HG02642 (cell line): ENCODE measurements around the gene FAM163B.
"Not testable (repeated sequence)": the region's sequence is repeated elsewhere in the genome, so short reads cannot be mapped to it uniquely, and the experiment has no call there.

Experiments
- ATAC-seq: cut with Tn5 transposase; IDR thresholded peaks from one replicate; pipeline ENCODE4 v1.9.1; 2021; ENCODE audit warnings: mild to moderate bottlenecking; ENCODE audit not compliant: unreplicated experiment, poor library complexity

The FAM163B gene

GRCh38 chr9:133573791-133574515 is 35.2 kb downstream of the FAM163B start:
- no peak for ATAC-seq

DNA sequence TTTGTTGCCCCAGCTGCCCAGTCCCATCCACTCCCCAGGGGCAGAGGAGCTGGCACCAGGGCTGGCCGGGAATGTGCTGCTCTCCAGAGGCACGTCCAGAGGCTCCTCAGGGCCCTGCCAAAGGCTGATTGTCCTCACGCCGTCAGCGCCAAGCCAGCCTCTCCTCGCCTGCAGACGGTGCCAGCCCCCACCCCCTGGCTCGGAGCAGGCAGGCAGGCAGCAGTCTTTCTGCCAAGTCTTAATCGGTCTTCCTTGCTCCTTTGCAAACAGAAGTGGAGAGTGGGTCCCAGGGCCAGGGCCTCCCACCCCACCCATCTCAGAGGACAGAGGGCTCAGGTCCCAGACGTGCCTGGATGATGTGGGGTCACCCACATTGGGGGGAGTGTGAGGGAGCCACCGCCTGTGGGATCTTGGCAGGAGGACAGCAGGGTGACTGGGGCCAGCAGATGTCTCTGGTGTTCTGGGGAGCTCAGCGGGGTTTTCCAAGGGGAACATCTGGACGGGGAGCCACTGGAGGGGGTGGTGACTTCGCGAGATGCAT is 36.3 kb downstream of the FAM163B start:
- ATAC-seq = no peak

DNA sequence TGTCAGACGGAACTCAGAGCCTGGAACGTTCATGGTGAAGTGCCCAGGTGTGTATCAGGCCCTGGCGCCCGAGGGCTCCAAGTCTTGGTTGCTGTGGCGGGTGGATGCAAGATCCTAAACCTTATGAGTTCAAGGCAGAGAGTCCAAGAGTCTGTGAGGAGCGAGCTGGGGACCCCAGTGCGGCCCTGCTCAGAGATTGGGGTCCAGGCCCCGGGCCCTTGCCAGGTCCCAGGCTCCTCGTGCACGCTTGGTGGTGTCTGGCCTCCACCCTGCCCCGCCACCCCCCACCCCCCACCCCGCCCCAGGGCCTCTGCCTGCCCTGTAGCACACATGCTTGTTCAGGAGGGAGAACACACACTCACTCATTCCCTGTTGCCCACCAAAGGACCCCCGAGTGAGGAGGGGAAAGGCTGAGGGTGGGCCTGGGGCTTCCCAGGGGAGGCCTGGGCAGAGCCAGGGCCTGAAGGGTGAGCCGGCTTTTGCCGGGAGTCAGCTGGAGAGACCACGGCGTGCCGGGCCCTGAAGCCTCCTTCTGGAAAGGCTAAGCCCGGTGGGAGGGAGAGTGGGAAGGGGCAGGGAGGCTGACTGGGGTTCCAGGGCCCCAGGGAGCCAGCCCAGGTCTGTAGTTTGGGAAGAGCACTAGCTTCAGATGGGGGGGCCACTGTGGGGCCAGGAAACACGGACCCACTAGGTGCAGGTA is 37.1 kb downstream of the FAM163B start:
- ATAC-seq = no peak

GRCh38 chr9:133571391-133571890 is 37.7 kb downstream of the FAM163B start:
- ATAC-seq = no peak

DNA sequence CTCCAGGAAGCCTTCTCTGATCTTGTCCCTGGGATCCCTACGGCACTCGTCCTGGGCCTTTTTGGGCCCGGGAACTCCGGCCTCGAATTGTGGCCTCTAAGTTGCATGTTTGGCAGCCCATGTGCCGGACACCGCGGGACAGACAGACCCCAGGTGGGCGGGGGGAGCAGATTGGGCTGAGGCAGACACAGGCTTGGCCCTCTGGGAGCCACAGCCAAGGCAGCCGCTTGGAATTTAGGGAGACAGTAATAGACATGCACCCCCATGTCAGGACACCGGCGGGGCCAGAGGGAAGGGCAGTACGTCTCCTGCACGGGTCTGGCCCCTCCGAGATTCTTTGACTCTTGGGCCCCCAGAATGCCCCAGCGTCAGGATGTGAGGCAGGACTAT is 38.5 kb downstream of the FAM163B start:
- ATAC-seq = no peak

GRCh38 chr9:133569891-133570690 is 39.1 kb downstream of the FAM163B start:
- no peak for ATAC-seq

DNA sequence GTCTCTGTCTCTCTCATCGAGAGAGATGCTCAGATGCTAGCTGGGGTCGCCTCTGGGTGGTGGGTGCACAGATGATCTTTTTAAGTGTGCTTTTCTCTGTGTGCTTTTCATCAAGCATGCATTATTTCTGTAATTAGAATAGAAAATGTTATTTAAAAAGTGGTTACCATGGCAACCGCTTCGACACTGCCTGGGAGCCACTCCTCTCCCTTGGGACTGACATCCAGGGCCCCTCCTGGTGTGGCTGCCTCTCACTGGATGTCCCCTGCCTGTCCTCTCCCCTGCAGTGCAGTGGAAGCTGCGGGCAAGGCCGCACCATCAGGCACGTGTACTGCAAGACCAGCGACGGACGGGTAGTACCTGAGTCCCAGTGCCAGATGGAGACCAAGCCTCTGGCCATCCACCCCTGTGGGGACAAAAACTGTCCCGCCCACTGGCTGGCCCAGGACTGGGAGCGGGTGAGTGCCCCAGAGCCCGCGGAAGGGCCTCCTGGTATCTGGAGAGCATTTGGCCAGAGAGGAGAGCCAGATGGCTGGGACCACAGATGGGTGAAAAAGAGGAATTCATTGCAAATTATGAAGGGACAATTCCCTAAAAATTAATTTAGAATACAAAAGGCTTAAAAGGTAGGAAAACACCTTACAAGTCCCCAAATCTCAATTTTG is 39.9 kb downstream of the FAM163B start:
- no peak for ATAC-seq

GRCh38 chr9:133568186-133568585 is 41.0 kb downstream of the FAM163B start:
- ATAC-seq = no peak

GRCh38 chr9:133566817-133567216 is 42.4 kb downstream of the FAM163B start:
- ATAC-seq = no peak

DNA sequence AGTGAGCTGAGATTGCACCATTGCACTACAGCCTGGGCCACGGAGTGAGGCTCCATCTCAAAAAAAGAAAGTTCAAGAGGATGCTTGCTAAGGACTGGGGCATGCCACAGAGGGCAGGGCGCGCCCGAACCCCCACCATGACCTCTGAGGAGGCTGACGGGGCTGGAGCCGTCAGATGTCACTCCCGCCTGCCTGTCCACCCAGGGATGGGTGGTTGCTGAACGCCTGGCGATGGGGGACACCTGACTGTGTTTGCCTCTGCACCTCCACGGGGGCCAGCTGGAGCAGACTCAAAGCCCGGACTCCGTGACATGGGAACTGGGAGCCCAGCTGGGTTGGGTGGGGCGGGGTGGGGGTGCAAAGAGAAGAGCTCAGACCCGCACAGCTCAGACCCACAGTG is 42.8 kb downstream of the FAM163B start:
- ATAC-seq = no peak

DNA sequence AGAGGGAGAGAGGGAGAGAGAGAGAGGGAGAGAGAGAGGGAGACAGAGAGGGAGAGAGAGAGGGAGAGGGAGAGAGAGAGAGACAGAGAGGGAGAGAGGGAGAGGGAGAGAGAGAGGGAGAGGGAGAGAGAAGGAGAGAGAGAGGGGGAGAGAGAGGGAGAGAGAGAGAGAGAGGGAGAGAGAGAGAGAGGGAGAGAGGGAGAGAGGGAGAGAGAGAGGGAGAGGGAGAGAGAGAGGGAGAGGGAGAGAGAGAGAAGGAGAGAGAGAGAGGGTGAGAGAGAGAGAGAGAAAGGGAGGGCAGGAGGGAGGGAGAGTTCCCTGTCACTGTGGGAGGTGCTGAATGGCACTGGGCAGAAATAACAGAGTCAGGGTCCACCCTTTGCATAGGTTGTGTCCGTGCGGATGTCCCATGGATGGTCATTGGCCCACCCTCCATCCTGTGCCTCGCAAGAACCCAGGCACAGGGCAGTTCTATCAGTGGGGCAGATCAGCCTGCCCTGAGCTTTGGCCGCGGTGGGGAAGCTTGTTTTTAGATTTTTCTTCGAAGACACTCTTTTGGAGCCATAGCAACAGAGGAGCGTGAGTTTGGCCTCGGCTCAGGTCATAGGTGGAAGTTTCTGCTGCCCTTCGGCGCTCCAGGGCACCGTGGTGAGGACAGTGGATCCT is 44.6 kb downstream of the FAM163B start:
- ATAC-seq = no peak

DNA sequence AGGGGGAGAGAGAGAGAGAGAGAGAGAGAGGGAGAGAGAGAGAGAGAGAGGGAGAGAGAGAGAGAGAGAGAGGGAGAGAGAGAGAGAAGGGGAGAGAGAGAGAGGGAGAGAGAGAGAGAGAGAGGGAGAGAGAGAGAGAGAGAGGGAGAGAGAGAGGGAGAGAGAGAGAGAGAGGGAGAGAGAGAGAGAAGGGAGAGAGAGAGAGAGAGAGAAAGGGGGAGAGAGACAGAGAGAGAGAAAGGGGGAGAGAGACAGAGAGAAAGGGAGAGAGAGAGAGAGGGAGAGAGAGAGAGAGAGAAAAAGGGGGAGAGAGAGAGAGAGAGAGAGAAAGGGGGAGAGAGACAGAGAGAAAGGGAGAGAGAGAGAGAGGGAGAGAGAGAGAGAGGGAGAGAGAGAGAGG is 45.4 kb downstream of the FAM163B start:
- not testable (repeated sequence) for ATAC-seq

DNA sequence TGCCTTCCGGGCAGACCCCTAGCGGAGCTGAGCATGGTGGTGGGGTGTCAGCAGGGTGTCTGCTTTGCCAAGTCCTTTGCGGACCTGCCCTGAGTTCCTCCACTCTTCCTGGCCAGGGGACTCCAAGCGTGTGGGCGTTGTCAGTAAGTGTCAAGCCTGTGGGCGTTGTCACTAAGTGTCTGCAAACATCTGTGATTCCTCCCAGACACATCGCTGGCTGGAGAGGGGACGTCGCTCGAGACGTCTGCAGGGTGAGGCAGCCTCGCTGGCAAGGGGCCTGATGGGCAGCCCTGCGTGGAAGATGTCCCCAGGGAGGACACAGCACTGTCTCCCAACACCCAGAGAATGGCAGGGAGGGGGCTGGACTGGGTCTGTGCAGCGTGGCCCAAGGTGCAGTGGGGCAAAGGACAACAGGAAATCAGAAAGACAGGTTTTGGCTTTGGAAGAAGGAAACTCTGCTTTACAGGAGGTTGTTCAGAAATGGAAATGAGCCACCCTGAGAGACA is 45.8 kb downstream of the FAM163B start:
- no peak for ATAC-seq

DNA sequence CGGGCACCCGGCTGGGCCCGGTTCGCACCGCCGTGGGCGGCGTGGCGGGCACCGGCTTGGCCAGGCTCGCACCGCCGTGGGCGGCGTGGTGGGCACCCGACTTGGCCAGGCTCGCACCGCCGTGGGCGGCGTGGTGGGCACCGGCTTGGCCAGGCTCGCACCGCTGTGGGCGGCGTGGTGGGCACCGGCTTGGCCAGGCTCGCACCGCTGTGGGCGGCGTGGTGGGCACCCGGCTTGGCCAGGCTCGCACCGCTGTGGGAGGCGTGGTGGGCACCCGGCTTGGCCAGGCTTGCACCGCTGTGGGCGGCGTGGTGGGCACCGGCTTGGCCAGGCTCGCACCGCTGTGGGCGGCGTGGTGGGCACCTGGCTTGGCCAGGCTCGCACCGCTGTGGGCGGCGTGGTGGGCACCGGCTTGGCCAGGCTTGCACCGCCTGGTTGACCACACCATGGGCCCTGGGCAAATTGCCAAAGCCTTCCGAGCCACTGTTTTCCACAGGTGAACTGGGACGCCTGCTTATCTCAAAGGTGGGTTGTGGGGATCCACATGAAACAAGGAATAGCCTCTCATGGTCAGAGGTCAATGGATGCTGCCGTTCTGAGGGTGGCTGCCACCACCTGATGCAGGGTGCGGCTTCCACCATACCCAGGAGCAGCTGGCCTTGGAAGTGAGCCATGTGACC is 46.4 kb downstream of the FAM163B start:
- no peak for ATAC-seq

DNA sequence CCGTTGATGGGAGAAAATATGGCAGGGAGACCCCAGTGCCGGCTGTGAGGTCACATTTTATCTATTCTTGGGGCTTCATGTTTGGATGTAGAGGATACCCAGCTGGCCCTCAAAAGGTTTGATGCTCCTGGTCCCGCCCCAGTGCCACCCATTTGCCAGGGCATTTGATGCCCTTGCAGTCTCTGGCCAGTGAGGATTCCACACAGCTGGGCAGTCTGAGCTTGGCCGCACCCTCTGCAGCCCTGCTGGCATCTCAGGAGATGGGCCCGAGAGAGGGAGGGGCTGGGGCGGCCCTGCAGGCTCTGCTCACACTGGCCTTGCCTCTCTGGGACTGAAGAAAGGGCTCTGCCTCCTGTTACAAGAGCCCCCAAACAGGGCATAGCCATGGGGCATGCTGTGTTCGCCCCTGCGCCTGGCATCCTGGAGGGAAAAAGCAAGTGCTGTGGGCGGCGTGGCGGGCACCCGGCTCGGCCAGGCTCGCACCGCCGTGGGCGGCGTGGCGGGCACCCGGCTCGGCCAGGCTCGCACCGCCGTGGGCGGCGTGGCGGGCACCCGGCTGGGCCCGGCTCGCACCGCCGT is 47.1 kb downstream of the FAM163B start:
- no peak for ATAC-seq

DNA sequence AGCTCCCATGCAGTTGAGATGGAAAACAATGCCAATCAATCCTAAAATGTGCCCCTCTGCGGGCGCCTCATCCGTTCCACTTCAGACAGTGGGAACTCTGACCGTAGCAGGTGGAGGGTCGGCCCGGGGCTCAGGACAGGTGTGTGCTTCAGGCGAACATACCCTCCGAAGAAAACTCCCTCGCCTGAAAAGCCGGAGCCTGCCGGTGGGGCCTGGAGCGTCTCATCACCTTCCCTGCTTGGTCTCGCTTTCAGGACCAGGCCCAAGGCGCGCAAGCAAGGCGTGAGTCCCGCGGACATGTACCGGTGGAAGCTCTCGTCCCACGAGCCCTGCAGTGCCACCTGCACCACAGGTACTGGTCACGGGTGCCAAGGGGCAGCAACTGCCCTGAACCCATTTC is 48.2 kb downstream of the FAM163B start:
- ATAC-seq = no peak

GRCh38 chr9:133560311-133560710 is 48.9 kb downstream of the FAM163B start:
- ATAC-seq = no peak
